Activated CD4-positive, alpha-beta T cell treated with anti-CD3 and anti-CD28 coated beads for 24 hours (primary cell): Measurements from ENCODE around the gene MUC5AC.
"Not testable (repeated sequence)": the region's sequence is repeated elsewhere in the genome, so short reads cannot be mapped to it uniquely, and the experiment has no call there.

Experiments
- DNase-seq, 2 donors: peaks; one replicate each; pipeline ENCODE4 v3.0.0-alpha.2; 2020; ENCODE audit warnings: low read depth in 2 of 2

The MUC5AC gene

GRCh38 chr11:1175461-1176223, 17.9 kb downstream of the MUC5AC start:
- DNase-seq = no peak

GRCh38 chr11:1176224-1177019, 18.7 kb downstream of the MUC5AC start:
- DNase-seq = no peak

GRCh38 chr11:1177020-1177770, 19.4 kb downstream of the MUC5AC start:
- DNase-seq = no peak

GRCh38 chr11:1177771-1178090, 20.0 kb downstream of the MUC5AC start:
- DNase-seq = no peak

GRCh38 chr11:1178201-1178885, 20.6 kb downstream of the MUC5AC start:
- DNase-seq = no peak

- DNase-seq = no peak
Observed at GRCh38 chr11:1178906-1179305, 21.2 kb downstream of the MUC5AC start.

- DNase-seq = no peak
Observed at GRCh38 chr11:1179641-1180040, 21.9 kb downstream of the MUC5AC start.

- no peak for DNase-seq
Observed at GRCh38 chr11:1180171-1180570, 22.4 kb downstream of the MUC5AC start.

GRCh38 chr11:1180947-1181391, 23.2 kb downstream of the MUC5AC start:
- DNase-seq = no peak

- DNase-seq = no peak
Observed at GRCh38 chr11:1181420-1181819, 23.7 kb downstream of the MUC5AC start.

GRCh38 chr11:1181853-1182535, 24.2 kb downstream of the MUC5AC start:
- no peak for DNase-seq

GRCh38 chr11:1184139-1184538, 26.4 kb downstream of the MUC5AC start:
- not testable (repeated sequence) for DNase-seq

- not testable (repeated sequence) for DNase-seq
Observed at GRCh38 chr11:1188451-1189130, 30.8 kb downstream of the MUC5AC start.

- not testable (repeated sequence) for DNase-seq
Observed at GRCh38 chr11:1189816-1190215, 32.1 kb downstream of the MUC5AC start.

- DNase-seq = not testable (repeated sequence)
Observed at GRCh38 chr11:1191786-1192470, 34.2 kb downstream of the MUC5AC start.

GRCh38 chr11:1192741-1193325, 35.1 kb downstream of the MUC5AC start:
- no peak for DNase-seq

- DNase-seq = no peak
Observed at GRCh38 chr11:1193326-1194230, 35.8 kb downstream of the MUC5AC start.

GRCh38 chr11:1194231-1194976, 36.7 kb downstream of the MUC5AC start:
- DNase-seq = no peak
